Hematopoietic multipotent progenitor cell treated with erythropoietin and hydrocortisone succinate and interleukin-3 and kit ligand, for 17 days (in vitro differentiated cells): ENCODE data around the gene GRM5.
"Not testable (repeated sequence)": the region's sequence is repeated elsewhere in the genome, so short reads cannot be mapped to it uniquely, and the experiment has no call there.

Experiments used
- DNase-seq: peaks from one replicate; pipeline ENCODE4 v3.0.0-alpha.2; 2015; ENCODE audit warnings: low spot score

GRM5 gene

DNA sequence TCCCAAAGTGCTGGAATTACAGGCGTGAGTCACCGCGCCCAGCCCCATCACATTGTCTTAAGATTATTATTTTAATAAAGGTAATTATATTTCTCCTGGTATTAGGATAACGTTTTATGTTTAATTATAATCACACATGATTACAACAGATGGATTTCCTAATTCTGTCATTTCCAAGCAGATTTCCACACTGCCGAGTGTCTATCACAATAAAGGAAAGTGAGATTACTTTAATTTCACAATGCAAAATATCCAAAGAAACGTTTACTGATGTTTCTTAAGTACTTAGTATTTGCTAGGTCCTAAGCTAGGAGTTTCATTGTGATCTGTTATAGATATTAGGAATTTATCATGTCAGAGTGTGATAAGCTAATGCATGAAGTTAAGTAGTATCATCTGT, 524.8 kb downstream of the GRM5 start:
- no peak for DNase-seq

GRCh38 chr11:88538098-88538497, 527.7 kb downstream of the GRM5 start:
- no peak for DNase-seq

GRCh38 chr11:88537613-88538012, 528.2 kb downstream of the GRM5 start:
- no peak for DNase-seq

- no peak for DNase-seq
Observed at GRCh38 chr11:88536616-88537265, 529.0 kb downstream of the GRM5 start.

DNA sequence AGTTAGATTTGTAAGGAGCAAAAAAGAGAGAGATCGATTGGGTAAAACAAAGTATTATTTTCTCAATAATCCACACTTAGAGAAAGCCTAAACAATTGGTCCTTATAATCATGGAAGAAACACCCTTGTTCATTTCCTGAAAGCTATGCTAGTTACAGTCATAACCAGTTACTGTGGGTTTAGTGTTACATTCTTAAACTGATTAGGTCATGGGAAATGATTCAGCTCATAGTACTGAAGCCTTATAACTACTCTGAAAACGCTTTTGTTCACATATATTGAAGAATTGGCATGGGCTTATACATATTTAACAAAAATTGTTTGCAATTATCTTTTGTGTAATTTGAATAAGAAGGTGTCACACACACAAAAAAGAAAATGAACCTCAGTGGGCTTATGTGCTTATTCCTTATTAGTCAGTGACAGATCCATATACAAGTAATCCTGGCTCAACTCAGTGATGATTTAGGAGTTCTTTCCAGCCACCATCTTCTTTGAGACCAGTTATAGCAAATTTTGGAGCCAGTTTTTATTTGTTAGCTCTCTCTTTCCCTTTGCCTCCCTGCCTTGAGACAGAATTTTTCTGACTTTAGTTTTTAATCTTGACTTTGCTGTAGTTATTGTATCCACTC, 529.8 kb downstream of the GRM5 start:
- DNase-seq = no peak

GRCh38 chr11:88535266-88535665, 530.5 kb downstream of the GRM5 start:
- no peak for DNase-seq

- DNase-seq = not testable (repeated sequence)
Observed at GRCh38 chr11:88534706-88535105, 531.1 kb downstream of the GRM5 start.

- DNase-seq = no peak
Observed at GRCh38 chr11:88534185-88534584, 531.6 kb downstream of the GRM5 start.

- no peak for DNase-seq
Observed at GRCh38 chr11:88533001-88533400, 532.8 kb downstream of the GRM5 start.

DNA sequence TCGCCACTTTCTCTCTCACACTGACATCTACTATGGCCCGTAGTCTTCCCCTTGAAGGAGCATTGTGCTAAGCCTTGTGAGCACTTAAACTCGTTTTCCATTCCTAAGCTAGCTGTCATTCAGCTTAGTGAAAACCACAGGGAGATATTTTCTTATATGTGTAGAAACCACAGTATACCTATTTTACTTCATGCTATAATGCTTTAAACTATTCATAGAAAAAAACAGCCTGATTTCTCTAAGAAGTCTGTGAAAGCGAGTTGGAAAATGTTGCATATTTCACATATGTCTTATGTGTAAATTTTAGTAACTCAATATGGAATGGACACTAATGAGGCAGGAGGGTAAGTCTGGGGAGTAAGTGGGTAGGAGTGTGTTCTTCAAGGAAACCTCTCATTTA, 534.0 kb downstream of the GRM5 start:
- DNase-seq = no peak

- no peak for DNase-seq
Observed at GRCh38 chr11:88529426-88529825, 536.4 kb downstream of the GRM5 start.

- DNase-seq = no peak
Observed at GRCh38 chr11:88523386-88524071, 542.3 kb downstream of the GRM5 start.

DNA sequence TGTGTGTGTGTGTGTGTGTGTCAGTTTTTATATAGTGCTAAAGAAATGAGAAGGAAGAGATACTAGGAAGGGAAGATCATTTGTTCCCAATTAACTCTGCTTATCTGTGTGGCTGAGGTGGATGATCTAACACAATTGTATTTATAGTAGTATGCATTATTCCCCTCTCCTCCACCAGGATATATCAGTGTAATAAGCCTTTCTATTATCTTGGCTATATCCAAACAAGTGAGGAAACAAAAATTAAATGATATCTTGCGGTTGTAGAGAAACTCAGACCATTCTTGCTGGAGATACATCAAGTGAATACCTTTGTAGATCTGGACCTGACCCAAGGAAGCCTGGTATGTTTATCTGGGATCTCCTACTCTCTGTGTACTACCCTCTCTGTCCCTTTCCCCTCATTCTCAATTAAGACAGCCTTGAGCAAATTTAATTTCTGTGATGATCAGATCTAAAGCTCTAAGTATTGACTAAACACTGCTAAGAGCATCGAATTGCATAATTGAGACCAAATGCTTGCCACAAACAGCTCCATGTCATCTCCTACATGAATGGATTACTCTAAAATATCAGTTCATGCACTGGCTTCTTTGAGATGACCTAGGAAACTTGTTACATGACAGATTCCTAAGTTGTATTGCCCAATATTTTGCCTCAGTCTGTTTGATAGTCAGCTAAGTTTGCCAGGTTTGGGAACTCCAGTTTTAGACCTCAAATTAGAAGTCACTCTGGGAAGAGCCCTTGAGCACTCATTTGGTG, 543.0 kb downstream of the GRM5 start:
- DNase-seq = no peak

DNA sequence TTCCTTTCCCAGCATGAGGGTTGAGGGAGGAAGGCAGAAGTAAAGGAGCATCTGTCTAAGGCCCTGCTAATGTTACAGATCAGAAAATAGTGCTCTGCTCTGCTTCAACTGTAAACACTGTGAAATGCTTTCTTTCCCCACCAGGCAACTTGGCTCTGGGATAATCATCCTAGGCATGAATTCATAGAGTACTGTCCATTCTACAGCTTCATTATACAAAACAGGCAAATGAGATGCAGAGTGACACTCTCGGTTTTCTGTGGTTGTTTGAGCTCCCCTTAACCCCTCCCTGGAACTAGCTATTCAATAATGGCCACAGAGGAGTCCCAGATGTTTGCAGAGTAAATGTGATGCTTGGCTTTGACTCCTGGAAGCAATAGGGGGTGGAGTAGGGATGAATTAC, 544.0 kb downstream of the GRM5 start:
- DNase-seq = no peak

- DNase-seq = no peak
Observed at GRCh38 chr11:88521399-88521798, 544.4 kb downstream of the GRM5 start.

- DNase-seq = no peak
Observed at GRCh38 chr11:88520391-88520790, 545.4 kb downstream of the GRM5 start.

DNA sequence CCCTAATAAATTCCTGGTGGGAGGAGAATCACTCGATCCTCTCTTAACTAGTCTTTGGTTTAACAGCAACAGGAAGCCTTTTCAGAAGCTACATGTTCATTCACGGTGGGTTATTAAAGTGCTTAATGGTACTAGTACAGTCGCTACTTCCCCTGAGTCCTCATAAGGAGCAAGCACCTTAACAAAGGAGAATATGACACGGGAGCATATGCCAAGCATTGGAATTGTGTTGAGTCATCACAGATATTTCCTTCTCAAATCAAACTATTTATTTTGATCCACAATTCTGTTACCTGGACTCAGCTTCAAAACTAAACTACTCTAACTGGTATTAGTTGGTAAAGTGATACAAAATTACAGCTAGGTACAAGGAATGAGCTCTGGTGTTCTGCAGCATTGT, 550.8 kb downstream of the GRM5 start:
- DNase-seq = no peak

GRCh38 chr11:88511006-88511405, 554.8 kb downstream of the GRM5 start:
- no peak for DNase-seq

GRCh38 chr11:88508759-88509581, 556.8 kb downstream of the GRM5 start:
- no peak for DNase-seq

- no peak for DNase-seq
Observed at GRCh38 chr11:88508418-88508758, 557.4 kb downstream of the GRM5 start.

DNA sequence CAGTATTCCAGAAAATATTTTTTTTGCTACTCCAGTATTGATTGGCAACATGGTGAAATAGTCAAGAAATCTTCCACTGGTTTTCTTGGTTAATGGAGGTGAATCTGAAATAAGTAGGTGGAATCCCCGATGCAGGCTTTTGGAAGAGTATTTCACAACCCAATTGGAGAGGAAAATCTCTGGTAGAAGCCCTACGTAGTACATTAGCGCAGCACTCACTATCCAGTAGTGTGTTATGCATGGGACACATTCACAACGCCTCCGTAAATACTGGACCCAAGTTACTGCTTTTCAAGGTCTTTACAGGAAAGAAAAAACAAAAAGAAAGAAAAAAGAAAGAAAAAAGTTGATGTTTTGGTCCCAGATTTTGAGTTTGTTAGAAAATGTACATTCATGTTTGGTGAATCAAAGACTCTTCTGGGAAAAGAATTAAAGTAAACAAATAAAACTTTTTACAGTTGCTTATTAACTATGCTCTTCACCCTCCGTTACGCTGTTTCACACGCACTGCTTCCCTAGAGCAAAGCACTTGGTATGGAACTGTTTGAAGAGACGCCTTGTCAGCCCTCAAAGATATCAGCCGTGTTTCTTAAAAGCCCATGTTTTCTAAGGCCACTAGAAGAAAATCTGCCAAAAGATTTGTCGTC, 557.9 kb downstream of the GRM5 start:
- no peak for DNase-seq
